Neural crest cell (in vitro differentiated cells): ENCODE results near the gene CD248. TPM values are rescaled to one million over a fixed set of nuclear protein-coding genes. Genes with fewer than 3 reads are reported as not detected.

Experiments used
- DNase-seq: peaks from one replicate; pipeline ENCODE4 v3.0.0; 2021; ENCODE audit warnings: low read depth, mixed read lengths, low spot score
- H3K27ac Mint-ChIP-seq: one replicate; pipeline ENCODE4 v1.8.0; 2021; ENCODE audit warnings: mild to moderate bottlenecking, mixed read lengths; ENCODE audit not compliant: unreplicated experiment
- H3K27me3 Mint-ChIP-seq: 2 replicates; pipeline ENCODE4 v1.8.0; 2021; ENCODE audit warnings: low read depth, mild to moderate bottlenecking, mixed read lengths
- H3K36me3 Mint-ChIP-seq: 2 replicates; pipeline ENCODE4 v1.8.0; 2021; ENCODE audit warnings: low read depth, mild to moderate bottlenecking, mixed read lengths
- H3K4me1 Mint-ChIP-seq: 2 replicates; pipeline ENCODE4 v1.8.0; 2021; ENCODE audit warnings: mixed read lengths
- H3K4me3 Mint-ChIP-seq: one replicate; pipeline ENCODE4 v1.8.0; 2021; ENCODE audit warnings: mild to moderate bottlenecking, mixed read lengths
- H3K9me3 Mint-ChIP-seq: 2 replicates; pipeline ENCODE4 v1.8.0; 2021; ENCODE audit warnings: mixed read lengths
- total RNA-seq: library from RNA; stranded (reverse); gene quantifications from 2 replicates; pipeline ENCODE4 v1.2.1, GENCODE V29; 2021
- TF ChIP-seq, protein P1 (sequence below): fragments of 200-600 bp; sonication (generic); conservative IDR thresholded peaks from 2 replicates; pipeline ENCODE4 v1.5.0; 2021; ENCODE audit warnings: antibody characterized with exemption, mild to moderate bottlenecking

The CD248 gene
- total RNA-seq, 1 donor from 2014 or later = 4.2 TPM

- no peak overlapping the region for H3K27ac Mint-ChIP-seq
- H3K9me3 Mint-ChIP-seq = no peaks in the 10 kb centered on the region
- H3K4me3 Mint-ChIP-seq = no peak overlapping the region
- H3K27me3 Mint-ChIP-seq = peaks cover 5% of the 10 kb centered on the region
- H3K36me3 Mint-ChIP-seq = no peaks in the 10 kb centered on the region
- peaks cover 16% of the 10 kb centered on the region for H3K4me1 Mint-ChIP-seq
- DNase-seq = no peak
- TF ChIP-seq, protein P1, sequence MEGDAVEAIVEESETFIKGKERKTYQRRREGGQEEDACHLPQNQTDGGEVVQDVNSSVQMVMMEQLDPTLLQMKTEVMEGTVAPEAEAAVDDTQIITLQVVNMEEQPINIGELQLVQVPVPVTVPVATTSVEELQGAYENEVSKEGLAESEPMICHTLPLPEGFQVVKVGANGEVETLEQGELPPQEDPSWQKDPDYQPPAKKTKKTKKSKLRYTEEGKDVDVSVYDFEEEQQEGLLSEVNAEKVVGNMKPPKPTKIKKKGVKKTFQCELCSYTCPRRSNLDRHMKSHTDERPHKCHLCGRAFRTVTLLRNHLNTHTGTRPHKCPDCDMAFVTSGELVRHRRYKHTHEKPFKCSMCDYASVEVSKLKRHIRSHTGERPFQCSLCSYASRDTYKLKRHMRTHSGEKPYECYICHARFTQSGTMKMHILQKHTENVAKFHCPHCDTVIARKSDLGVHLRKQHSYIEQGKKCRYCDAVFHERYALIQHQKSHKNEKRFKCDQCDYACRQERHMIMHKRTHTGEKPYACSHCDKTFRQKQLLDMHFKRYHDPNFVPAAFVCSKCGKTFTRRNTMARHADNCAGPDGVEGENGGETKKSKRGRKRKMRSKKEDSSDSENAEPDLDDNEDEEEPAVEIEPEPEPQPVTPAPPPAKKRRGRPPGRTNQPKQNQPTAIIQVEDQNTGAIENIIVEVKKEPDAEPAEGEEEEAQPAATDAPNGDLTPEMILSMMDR = no peak
Measured at GRCh38 chr11:66310324-66310723, 6.5 kb downstream of the CD248 start.

GRCh38 chr11:66309475-66309874 lies 7.4 kb downstream of the CD248 start:
- Mint-ChIP-seq H3K9me3 (no peaks in the 10 kb centered on the region), H3K4me3 (peak overlapping the region; percentile 51), H3K27ac (no peak overlapping the region), H3K27me3 (peaks cover 5% of the 10 kb centered on the region), H3K4me1 (peaks cover 13% of the 10 kb centered on the region), H3K36me3 (no peaks in the 10 kb centered on the region)
- DNase-seq = no peak
- TF ChIP-seq, protein P1 = no peak

DNA sequence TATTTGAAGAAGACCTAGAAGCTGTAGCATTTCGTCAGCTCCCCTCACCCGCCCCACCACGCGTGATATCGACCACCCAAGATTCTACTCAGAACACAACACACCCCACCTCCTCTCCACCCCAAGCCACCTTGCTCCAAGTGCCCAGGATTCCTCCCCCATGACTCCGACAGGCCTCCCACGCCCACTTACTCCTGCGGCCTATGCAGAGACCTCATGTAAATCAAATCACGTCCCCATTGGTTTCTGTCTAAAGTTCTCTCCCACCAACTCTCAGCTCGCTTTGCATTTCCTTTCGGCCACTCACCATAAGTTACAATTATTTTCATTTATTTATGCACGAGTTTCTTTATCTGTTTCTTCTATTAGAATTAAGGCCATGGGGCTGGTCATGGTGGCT lies 14.2 kb downstream of the CD248 start:
- H3K4me1 Mint-ChIP-seq = no peaks in the 10 kb centered on the region
- no peak for DNase-seq
- no peaks in the 10 kb centered on the region for H3K36me3 Mint-ChIP-seq
- H3K27ac Mint-ChIP-seq = no peak overlapping the region
- H3K4me3 Mint-ChIP-seq = no peak overlapping the region
- TF ChIP-seq, protein P1 = no peak
- peaks cover 10% of the 10 kb centered on the region for H3K27me3 Mint-ChIP-seq
- H3K9me3 Mint-ChIP-seq = no peaks in the 10 kb centered on the region

GRCh38 chr11:66299186-66299585 lies 17.7 kb downstream of the CD248 start:
- Mint-ChIP-seq H3K9me3 (no peaks in the 10 kb centered on the region), H3K36me3 (no peaks in the 10 kb centered on the region), H3K27me3 (peaks cover 22% of the 10 kb centered on the region), H3K4me3 (no peak overlapping the region), H3K4me1 (no peaks in the 10 kb centered on the region), H3K27ac (no peak overlapping the region)
- DNase-seq = no peak
- TF ChIP-seq, protein P1 = no peak

DNA sequence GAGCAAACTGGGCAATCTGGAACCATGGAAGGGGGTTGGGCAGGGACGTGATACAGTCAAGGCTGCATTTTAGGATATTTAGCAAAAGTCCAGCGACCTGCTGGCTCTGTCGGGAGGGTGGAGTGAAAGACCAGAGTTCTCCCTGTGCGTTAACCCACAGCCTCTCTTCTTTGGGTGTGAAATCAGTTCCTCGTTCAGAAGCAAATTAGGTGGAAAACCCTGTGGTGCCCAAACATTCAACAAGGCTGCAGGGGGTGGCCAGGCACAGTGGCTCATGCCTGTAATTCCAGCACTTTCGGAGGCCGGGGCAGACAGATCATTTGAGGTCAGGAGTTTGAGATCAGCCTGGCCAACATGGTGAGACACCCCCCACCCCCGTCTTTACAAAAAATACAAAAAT lies 19.2 kb downstream of the CD248 start:
- DNase-seq = no peak
- Mint-ChIP-seq H3K4me3 (no peak overlapping the region), H3K9me3 (no peaks in the 10 kb centered on the region), H3K27me3 (peaks cover 37% of the 10 kb centered on the region), H3K27ac (no peak overlapping the region), H3K36me3 (no peaks in the 10 kb centered on the region), H3K4me1 (peaks cover 4% of the 10 kb centered on the region)
- TF ChIP-seq, protein P1 = no peak
